GM12878 (cell line): Measurements from ENCODE around the gene MGRN1.

ENCODE experiments used
- RBBP5 ChIP-seq: fragments of 200-600 bp; sonication (generic); conservative IDR thresholded peaks from 2 replicates; pipeline ENCODE4 v1.6.1; 2016
- RFX5 ChIP-seq: IDR thresholded peaks from 2 replicates; pipeline ENCODE4 v1.6.1; 2011; ENCODE audit warnings: low read depth, low read length, improper control_type of control experiment
- TF ChIP-seq, protein P1 (sequence below): fragments of 450-650 bp; IDR thresholded peaks from 2 replicates; pipeline ENCODE4 v1.6.1; 2017; ENCODE audit warnings: mild to moderate bottlenecking

DNA sequence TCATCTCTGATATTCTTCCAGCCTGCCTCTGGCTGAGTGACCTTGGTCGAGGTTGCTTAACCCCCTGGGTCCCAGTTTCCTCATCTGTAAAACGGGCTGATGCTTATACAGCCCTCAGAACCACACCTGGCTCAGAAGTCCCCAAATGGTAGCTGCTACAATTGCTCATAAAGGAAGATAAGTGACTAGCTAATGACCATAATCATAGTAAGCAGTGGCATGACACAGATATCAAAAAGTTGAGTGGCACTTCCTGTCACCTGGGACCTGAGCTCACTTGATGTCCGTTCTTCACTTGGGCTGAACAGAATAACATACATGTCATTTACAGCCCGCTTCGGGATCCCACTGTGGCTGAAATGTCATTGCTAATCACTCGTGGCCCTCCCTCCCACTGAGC is 1.8 kb downstream of the MGRN1 start:
- TF ChIP-seq, protein P1, sequence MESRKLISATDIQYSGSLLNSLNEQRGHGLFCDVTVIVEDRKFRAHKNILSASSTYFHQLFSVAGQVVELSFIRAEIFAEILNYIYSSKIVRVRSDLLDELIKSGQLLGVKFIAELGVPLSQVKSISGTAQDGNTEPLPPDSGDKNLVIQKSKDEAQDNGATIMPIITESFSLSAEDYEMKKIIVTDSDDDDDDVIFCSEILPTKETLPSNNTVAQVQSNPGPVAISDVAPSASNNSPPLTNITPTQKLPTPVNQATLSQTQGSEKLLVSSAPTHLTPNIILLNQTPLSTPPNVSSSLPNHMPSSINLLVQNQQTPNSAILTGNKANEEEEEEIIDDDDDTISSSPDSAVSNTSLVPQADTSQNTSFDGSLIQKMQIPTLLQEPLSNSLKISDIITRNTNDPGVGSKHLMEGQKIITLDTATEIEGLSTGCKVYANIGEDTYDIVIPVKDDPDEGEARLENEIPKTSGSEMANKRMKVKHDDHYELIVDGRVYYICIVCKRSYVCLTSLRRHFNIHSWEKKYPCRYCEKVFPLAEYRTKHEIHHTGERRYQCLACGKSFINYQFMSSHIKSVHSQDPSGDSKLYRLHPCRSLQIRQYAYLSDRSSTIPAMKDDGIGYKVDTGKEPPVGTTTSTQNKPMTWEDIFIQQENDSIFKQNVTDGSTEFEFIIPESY = no peak
- no peak for TF ChIP-seq RFX5
- TF ChIP-seq RBBP5 = no peak
